Midbrain (tissue), 1 donor: ENCODE measurements around the gene IGF2BP2.
"Not testable (repeated sequence)": the region's sequence is repeated elsewhere in the genome, so short reads cannot be mapped to it uniquely, and the experiment has no call there.

Source experiments
- DNase-seq: peaks from one replicate; lab custom pipeline; 2025; lab: John Stamatoyannopoulos, UW

The IGF2BP2 gene

DNA sequence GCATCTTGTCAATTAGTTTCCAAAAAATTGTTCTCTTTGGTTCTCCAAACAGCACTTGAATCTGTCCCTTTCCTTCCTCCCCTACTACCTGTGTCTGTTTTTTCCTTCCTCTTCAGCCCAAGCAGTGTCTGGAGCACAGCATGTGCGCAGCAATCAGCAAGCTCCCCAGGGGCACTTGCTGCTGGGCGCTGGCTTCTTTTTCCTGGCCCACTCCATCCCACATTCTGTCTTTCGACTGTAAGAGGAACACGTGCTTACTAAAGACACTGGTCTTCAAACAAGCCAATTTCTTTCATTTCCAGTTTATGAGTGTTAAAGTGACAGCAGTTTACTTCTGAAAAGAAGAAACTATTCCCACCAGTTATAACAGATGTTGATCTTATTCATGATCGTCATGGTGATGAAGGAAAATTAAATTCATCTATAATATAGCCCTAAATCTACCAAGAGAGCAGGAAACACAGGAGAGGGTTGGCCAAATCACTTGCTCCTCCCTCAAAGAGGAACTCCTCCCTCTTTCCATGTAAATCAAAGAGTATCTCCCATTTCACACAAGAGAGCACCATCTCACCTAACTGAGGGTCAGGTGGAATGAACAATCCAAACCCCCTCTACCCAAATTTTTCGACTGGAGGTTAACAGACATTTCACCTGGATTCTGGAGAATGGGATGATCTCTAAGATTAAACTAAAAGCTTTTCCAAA is 115.4 kb downstream of the IGF2BP2 start:
- DNase-seq: no peak

DNA sequence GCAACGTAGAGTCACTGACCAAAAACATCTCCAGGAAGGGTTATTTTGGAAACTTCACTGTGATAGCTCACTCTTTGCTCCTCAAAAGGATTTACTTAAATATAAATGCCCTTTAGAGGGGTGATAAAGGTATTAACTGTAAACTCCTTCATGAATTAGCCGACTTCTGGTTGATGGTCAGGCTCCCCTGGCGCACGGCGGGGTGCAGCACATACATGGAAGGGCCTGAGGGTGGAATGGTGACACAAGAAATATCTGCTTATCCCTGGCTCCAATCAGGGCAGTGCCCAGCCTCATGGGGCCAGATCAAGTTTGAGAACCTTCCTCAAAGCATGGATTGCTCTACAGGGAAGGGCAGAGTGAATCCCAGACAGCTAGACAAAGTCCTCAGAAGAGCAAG is 116.5 kb downstream of the IGF2BP2 start:
- no peak for DNase-seq

DNA sequence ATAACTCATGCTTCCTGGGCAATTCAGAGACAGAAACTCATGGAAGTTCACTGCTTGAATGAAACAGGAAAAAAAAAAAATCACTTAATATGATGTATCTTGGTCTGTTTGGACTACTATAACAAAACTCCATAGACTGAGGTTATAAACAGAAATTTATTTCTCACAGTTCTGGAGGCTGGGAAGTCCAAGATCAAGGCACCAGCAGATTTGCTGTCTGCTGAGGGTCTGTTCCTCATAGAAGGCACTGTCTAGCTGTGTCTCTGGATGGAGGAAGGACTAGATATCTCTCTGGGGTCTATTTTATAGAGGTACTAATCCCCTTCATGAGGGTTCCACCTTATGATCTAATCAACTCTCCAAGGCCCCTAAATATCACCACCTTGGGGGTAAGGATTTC is 119.3 kb downstream of the IGF2BP2 start:
- DNase-seq: no peak

DNA sequence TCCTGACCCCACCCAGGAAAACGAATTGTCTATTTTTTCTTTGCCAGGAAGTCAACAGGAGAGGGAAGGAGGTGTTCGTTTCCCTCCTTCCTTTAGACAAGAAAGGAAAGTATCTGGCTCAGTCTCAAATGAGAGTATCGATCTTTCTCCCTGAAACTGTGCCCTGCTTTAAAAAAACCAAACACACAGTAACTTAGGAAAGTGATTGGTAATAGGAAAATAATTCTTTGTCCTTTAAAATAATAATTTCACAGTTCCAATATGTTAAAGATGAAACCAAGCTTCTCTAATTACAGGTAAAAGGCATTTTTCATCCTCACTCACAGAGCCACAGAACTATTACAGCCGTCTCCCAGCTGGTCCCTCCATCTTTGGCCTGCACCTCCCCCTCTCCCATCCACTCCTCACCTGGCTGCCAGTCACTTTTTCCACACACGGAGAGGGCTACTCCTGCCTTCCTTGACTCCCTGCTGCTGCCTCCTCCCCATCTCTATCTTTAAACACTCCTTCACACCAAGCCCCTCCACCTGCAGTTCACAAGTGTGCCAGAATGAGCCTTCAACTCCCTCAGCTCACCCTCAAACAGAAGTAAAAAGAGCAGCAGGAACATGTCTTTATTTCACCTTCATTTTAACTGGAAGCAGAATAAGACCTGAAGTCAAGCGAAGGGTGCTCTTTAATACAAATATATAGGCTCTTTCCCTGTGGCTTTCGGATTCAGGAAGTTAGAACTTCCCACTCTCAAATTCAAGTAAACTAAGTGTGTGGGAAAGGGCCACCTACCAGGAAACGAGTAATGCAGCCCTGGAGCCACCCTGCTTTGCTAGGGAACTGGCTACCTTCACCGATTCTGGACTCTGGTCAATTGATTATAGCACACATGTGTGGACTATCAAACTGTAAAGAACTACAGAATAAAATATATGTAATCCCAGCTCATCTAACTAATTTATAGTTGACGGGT is 122.3 kb downstream of the IGF2BP2 start:
- no peak for DNase-seq

DNA sequence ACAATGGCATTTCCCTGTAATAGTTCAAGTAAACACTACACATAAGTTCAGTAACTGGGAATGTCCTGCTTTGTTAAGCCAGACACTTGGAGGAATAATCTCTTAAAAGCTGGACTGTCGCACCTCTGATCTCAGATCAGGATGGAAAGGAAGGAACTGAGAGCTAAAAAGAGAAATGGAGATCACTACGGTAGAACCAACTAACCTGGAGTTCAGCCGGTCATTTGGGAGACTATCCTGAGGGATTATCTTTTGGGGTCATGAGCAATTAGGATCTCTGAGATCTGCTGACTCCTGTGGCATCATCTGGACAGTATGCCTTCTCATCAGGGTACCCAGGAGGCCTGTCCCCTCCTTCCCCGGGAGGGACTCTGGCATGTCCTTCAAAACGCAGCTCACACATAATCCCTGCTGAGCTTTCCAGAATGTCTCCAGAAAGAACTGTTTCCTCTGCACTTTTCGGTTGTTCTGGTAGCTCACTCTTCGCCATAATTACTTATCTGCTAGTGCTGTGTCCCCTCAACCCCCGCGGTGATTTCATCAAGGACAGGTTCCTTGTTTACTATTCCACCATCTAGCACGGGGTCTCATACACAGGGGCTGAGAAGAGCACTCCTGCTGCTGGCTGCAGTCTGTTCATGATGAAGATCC is 123.1 kb downstream of the IGF2BP2 start:
- no peak for DNase-seq

DNA sequence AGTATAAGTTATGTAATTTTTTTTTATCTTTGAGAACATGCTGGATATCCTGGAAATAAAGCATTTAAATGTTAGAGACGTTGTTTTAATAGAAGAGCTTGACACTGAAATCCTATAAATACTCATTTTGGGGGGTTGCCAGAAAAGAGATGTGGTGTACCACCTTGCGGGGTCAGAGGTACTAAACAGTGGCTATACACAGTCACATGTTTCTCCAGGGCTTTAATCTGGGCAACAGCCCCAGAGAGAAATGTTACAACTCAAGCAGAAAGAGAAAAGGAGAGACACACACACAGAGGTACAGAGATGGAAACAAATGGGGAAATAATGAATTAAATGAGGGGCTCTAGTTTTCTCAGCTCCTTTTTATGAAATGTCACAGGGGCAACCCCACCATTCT is 124.9 kb downstream of the IGF2BP2 start:
- no peak for DNase-seq

DNA sequence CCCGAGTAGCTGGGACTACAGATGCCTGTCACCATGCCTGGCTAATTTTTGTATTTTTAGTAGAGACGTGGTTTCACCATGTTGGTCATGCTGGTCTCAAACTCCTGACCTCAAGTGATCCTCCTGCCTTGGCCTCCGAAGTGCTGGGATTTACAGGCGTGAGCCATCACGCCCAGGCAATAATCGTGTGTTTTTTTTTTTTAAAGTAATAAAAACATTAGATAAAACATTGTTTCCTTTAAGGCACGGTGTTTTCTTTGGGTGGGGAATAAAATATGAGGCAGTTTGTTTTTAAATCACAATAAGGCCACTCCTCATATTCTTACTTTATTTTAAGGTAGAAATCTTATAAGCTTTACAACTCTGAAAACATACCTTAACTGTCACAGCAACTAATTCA is 127.6 kb downstream of the IGF2BP2 start:
- not testable (repeated sequence) for DNase-seq

DNA sequence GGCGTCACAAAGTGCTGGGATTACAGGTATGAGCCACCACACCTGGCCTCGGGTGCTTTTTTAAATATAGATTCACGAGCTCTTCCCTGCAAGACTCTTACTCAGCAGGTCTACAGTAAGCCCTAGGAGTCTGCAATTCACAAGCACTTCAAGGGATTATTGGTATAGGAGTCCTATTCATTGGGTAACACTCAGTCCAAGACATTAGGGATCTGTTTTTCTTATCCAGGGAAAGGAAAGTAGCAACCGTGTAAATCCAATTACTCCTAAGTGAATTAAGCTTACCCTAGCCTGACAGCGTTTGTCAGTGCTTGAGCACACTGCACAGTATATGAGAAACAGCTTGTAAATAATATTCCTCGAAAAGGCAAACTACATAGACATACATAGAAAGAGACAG is 128.8 kb downstream of the IGF2BP2 start:
- DNase-seq: no peak

DNA sequence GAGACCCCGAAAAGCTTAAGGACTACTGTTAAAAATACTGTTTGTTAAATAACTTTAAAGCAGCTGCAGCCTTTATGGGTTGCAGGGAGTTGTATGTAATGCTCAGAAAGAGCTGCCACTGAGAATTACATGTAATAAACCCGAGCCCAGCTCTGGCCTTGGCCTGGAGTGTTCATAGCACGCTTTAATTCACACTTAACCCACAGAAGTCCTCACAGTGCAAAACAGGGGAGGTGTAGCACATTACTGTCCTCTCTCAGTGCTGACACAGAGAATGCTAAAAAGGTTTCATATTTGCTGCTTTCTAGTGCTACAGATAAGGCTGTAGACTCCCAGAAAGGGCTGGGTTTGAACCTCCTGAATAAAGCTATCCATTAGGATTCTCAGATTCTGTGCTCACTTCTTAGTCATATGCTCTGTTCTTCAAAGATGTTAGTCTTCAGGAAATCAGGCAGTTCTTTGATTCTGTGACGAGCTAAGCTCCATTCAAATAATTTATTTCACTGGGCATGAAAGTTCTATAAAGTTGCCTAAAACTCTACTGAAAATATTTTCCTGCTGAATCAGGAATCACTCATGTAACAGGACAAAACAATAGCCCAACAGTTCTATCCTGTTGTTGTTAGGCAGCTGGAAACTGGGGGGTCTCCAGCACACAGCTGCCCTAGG is 130.7 kb downstream of the IGF2BP2 start:
- DNase-seq: no peak

DNA sequence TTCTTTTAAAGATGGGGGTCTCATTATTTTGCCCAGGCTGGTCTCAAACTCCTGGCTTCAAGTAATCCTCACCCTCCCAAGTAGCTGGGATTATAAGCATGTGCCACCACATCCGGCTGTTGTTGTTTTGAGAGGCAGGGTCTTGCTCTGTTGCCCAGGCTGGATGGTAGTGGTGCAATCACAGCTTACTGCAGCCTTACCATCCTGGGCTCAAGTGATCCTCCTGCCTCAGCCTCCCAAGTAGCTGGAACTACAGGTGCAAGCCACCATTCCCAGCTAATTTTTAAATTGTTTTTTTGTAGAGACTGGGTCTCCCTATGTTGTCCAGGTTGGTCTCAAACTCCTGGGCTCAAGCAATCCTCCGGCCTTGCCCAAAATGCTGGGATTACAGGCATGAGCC is 133.2 kb downstream of the IGF2BP2 start:
- no peak for DNase-seq

DNA sequence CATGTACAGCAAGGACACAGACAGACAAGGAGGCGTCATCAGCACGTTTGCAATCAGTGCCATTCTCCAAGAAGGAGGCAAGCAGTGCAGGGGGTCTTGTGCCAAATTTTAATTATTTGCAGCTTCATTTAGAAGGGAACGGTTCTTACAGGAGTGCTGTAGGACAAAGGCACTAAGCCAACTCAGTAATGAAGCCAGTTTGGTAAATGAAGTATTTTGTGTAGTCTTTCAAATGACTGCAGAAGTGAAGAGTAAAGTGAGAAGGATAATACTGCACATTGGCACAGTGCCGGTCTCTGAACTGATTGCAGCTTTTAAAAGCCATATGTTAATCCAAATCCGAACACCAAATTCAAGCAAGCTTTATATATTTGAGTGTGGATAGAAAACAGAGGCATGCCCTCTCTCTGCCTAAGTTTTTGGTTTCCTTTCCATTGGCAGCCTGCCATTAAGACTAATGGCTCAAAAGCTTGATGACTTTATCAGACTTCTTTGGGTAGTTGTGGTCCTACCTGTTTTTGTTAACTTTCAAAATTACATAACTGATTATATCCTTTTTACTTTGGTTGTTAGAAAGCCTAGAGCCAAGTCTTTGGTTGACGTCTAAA is 137.5 kb downstream of the IGF2BP2 start:
- DNase-seq: no peak

DNA sequence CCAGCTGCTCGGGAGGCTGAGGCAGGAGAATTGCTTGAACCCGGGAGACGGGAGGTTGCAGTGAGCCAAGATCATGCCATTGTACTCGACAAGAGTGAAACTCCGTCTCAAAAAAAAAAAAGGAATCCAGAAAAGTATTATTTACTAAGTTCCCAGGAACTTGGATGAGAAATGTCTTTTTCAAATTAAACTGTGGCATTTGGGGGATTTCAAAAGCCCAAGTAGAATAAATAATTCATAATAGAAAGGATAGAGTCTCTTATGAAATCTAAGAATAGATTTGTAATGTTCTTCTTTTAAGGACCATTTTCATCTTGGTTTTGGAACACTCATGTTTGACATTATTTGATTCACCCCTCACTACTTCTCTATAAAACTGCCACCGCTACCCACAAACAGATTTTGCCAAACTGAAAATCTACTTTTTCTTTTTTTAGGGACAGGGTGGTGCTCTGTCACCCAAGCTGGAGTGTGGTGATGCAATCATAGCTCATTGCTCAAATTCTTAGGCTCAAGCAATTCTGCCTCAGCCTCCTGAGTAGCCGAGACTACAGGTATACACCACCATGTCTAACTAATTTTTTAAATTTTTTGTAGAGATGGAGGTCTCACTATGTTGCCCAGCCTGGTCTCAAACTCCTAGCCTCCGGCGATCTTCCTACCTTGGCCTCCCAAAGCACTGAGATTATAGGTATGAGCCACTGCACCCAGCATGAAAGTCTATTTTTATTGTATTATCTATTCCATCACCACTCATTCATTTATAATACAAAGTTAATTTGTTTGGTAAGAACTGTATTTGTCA is 139.4 kb downstream of the IGF2BP2 start:
- DNase-seq: no peak

DNA sequence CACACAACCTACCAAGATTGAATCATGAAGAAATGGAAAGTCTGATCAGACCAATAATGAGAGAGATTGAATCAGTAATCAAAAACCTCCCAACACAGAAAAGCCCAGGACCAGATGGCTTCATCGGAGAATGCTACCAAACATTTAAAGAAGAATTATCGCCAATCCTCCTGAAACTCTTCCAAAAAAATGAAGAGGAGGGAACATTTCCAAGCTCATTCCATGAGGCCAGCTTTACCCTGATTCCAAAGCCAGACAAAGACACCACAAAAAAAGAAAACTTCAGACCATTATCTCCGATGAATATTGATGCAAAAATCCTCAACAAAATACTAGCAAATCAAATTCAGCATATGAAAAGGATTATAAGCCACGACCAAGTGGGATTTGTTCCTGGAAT is 144.6 kb downstream of the IGF2BP2 start:
- no peak for DNase-seq

DNA sequence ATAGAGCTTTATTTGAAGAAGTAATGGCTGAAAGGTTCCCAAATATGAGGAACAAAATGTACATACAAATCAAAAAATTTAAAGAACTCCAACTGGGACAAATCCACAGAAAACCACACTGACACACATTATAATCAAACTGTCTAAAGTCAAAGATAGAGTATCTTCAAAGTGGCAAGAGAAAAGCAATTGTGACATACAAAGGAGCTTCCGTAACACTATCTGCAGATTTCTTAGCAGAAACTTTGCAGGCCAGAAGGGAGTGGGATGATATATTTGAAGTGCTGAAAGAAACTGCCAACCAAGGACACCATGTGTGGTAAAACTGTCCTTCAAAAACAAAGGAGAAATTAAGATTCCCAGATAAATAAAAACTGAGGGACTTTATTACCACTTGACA is 146.8 kb downstream of the IGF2BP2 start:
- DNase-seq: no peak

DNA sequence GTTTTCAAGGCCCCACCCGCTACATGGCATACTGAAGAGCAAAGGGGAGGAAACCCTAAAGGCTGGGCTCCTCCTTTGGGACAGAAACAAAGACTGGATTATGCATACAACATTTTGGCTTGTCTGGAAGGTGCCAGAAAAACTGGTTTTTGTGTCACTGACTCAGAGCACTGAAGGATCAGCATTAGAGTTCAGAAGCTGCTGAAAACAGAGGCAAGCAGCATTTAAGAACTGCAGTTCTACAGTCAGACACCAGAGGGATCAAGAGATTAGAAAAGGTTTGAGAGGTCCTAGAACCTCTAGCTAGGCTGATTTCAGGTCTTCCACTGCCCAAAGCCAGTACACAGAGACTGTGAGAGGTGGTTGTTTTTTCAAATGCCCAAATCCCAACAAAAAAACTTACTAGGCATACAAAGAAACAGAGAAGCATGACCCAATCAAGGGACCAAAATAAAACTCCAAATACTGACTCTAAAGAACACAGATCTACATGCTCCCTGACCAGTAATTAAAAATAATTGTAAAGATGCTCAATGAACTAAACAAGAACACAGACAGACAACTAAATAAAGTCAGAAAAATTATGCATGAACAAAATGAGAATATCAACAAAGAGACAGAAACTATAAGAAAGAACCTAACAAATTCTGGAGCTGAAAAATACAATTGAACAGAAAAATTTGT is 147.6 kb downstream of the IGF2BP2 start:
- no peak for DNase-seq

DNA sequence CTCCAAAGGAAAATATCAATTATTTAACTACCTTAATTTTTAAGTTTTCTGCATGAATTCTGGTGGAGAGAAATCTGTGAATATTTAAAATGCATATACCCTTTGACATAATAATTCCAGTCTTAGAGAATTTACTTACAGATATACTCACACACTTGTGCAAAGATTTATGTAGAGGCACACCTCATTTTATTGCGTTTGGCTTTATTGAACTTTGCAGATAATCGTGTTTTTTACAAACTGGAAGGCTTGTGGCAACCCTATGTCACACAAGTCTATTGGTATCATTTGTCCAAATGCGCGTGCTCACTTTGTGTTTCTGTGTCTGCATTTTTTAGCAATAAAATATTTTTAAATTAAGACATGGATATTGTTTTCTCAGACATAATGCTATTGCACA is 157.3 kb downstream of the IGF2BP2 start:
- DNase-seq: no peak

DNA sequence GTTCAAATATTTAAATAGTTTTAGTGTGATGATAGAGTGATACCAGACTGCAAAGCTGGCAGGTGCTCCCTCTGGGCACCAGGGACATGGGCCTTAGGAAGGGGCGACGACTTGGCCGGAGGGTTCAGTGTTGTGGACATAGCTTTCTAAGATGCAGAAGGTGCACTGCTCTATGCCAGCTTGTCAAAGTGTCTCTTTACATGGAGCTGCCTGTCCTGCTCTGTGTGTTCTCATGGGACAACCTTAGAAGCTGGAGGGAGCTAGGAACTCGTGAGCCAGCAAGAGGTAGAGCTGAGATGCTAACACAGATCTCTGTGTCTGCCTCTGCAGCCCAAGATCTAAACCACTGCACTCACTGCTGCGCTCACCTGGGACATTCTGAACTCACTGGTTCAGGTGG is 160.9 kb downstream of the IGF2BP2 start:
- DNase-seq: no peak

DNA sequence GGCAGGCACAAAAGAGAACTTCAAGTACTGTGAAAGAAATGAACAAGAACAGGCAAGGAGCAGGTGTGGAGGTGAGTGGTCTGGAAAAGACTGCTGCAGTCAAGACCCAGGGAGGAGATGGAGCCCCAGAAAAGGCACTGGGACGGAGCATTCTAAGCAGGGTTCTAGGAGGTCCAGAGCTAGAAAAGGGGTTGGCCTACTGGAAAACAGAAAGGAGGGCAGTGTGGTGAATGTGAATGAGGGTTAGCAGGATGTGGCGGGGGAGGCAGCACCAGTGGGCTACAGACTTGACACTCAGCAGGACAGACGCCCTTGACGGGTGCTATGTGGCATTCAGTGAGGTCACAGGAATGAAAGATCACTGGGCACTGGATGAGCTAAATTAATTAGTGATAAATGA is 163.1 kb downstream of the IGF2BP2 start:
- no peak for DNase-seq

DNA sequence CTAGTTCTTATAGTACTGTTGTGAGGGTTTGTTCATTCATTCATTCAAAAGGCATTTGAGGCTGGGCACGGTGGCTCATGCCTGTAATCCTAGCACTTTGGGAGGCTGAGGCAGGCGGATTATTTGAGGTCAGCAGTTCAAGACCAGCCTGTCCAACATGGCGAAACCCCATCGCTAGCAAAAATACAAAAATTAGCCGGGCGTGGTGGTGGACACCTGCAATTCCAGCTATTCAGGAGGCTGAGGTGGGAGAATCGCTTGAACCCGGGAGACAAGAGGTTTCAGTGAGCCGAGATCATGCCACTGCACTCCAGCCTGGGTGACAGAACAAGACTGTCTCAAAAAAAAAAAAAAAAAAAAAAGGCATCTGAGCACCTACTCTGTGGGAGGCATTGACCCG is 163.5 kb downstream of the IGF2BP2 start:
- not testable (repeated sequence) for DNase-seq
